Esophagus squamous epithelium (tissue), 5 donors: ENCODE results near the gene CDC42EP2. TPM values are rescaled to one million over a fixed set of nuclear protein-coding genes. Genes with fewer than 3 reads are reported as not detected.

Experiments
- DNase-seq: peaks from one replicate; lab custom pipeline; 2025; lab: John Stamatoyannopoulos, UW
- H3K27ac ChIP-seq, 4 donors: fragments of 200-600 bp; sonication (generic); one replicate each; pipeline ENCODE4 v1.5.1; 2016 to 2019; ENCODE audit warnings: mild to moderate bottlenecking in 1 of 4
- H3K27me3 ChIP-seq, 4 donors: fragments of 200-600 bp; sonication (generic); 1 replicate in 3 of 4; 2 replicates in 1 of 4; pipeline versions ENCODE4 v1.5.1 to v1.6.0; 2017 to 2021; ENCODE audit warnings: antibody characterized with exemption in 1 of 4
- H3K36me3 ChIP-seq, 3 donors: fragments of 200-600 bp; sonication (generic); one replicate each; pipeline ENCODE4 v1.5.1; 2016 to 2019
- H3K4me1 ChIP-seq, 3 donors: fragments of 200-600 bp; sonication (generic); one replicate each; pipeline ENCODE4 v1.5.1; 2017 to 2019
- H3K4me3 ChIP-seq, 4 donors: fragments of 200-600 bp; sonication (generic); 1 replicate in 3 of 4; 2 replicates in 1 of 4; pipeline ENCODE4 v1.5.1; 2016 to 2019; ENCODE audit warnings: mild to moderate bottlenecking in 2 of 4, moderate library complexity in 1 of 4
- H3K9me3 ChIP-seq, 3 donors: fragments of 200-600 bp; sonication (generic); one replicate each; pipeline ENCODE4 v1.5.1; 2016 to 2019
- CTCF ChIP-seq, 6 experiments: fragments of 450-650 bp in 4 of 6; fragments of 200-600 bp in 2 of 6; sonication (generic) in 2 of 6; IDR thresholded peaks; one replicate each; pipeline ENCODE4 v1.5.1; 2016 to 2019; ENCODE audit warnings: antibody characterized with exemption in 6 of 6, mild to moderate bottlenecking in 4 of 6, moderate library complexity in 4 of 6
- POLR2A ChIP-seq, 4 donors: fragments of 450-650 bp; IDR thresholded peaks; one replicate each; pipeline ENCODE4 v1.6.1; 2017; ENCODE audit warnings: antibody characterized with exemption in 4 of 4, mild to moderate bottlenecking in 4 of 4, moderate library complexity in 3 of 4
- WGBS, 2 donors: methylation state at CpG; one replicate each; pipeline ENCODE4 v1.1.5; 2018; 5-methylcytosine and 5-hydroxymethylcytosine counted together
- intact Hi-C: fragments of 100-400 bp; cut with DNase I; formaldehyde crosslinking; loops from one replicate; pipeline ENCODE4 v1.15.0; 2022
- total RNA-seq, 4 donors: library from RNA; depleted of rRNA; stranded (reverse); fragments of >200 nt; gene quantifications; one replicate each; pipeline ENCODE4 v1.1.0, GENCODE V29; 2016
- donor health status: DM: yes; HTN: yes; CAD: no.

Gene CDC42EP2
- total RNA-seq, 4 donors from 2014 or later: 0.76 to 11.4 (median 5.6) TPM

GRCh38 chr11:65340226-65340625 is 25.6 kb downstream of the CDC42EP2 start:
- H3K4me1 ChIP-seq: peaks cover 6 to 37% (median 7%) of the 10 kb centered on the region in 3 donors
- intact Hi-C loops: no loop called here
- no peaks in the 10 kb centered on the region for H3K9me3 ChIP-seq
- H3K27ac ChIP-seq: no peak overlapping the region
- H3K4me3 ChIP-seq: no peak overlapping the region
- no peak for DNase-seq
- H3K36me3 ChIP-seq: peaks cover 15 to 82% (median 47%) of the 10 kb centered on the region in 3 donors
- TF ChIP-seq POLR2A (IDR thresholded peaks at IDR 0.05) (no peak), CTCF (IDR thresholded peaks at IDR 0.05) (no peak)
- H3K27me3 ChIP-seq: no peaks in the 10 kb centered on the region
- WGBS, 2 donors: 91 to 93% methylated on average over 5 to 11 of the region's 11 CpGs

DNA sequence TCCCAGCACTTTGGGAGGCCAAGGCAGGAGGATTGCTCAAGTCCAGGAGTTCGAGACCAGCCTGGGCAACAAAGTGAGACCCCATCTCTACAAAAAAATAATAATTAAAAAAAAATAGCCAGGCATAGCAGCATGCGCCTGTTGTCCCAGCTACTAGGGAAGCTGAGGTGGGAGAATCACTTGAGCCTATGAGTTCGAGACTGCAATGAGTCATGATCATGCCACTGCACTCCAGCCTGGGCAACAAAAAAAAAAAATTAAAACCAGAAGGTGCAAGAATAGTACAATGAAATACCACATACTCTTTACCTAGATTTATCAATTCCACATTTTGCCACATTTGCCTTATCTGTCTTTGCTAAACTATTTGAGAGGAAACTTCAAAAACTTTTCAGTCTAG is 27.2 kb downstream of the CDC42EP2 start:
- Histone ChIP-seq H3K4me3 (no peak overlapping the region), H3K36me3 (peaks cover 27 to 90% (median 64%) of the 10 kb centered on the region in 3 donors), H3K4me1 (peaks cover 0 to 23% (median 0%) of the 10 kb centered on the region in 3 donors), H3K27ac (no peak overlapping the region), H3K27me3 (no peaks in the 10 kb centered on the region), H3K9me3 (no peaks in the 10 kb centered on the region)
- intact Hi-C loops: no loop called here
- TF ChIP-seq CTCF (IDR thresholded peaks at IDR 0.05) (no peak), POLR2A (IDR thresholded peaks at IDR 0.05) (no peak)
- no peak for DNase-seq
- WGBS, 2 donors: 84 to 85% methylated on average over 3 of the region's 3 CpGs

- Histone ChIP-seq H3K9me3 (no peaks in the 10 kb centered on the region), H3K4me1 (peaks cover 18 to 28% (median 20%) of the 10 kb centered on the region in 3 donors), H3K27ac (no peak overlapping the region), H3K4me3 (no peak overlapping the region), H3K36me3 (peaks cover 27 to 65% (median 33%) of the 10 kb centered on the region in 3 donors), H3K27me3 (peaks cover 0 to 8% (median 0%) of the 10 kb centered on the region in 4 donors)
- DNase-seq: no peak
- TF ChIP-seq POLR2A (IDR thresholded peaks at IDR 0.05) (no peak), CTCF (IDR thresholded peaks at IDR 0.05) (no peak)
- intact Hi-C loops: no loop called here
- WGBS, 2 donors: 86 to 89% methylated on average over 2 of the region's 2 CpGs
Observed at GRCh38 chr11:65351511-65351910, 36.8 kb downstream of the CDC42EP2 start.

DNA sequence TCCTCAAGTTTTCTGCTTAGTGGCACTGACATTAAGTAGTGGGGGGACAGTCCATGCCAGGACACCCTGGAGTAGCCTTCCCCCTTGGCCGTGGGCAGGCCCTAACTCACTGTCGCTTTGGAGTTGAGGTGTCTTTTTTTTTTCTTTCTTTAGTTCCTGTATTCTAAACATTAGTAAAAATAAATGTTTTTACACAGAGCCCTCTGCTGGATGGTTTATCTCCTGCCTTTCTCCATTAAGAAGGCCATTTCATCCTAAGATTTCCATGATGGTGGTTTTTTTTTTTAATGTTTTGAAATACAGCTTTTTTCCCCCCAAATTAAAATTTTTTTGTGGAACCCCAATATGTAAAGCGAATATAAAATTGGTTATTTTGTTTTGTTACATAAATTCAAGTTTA is 38.1 kb downstream of the CDC42EP2 start:
- Histone ChIP-seq H3K4me1 (peaks cover 18 to 28% (median 20%) of the 10 kb centered on the region in 3 donors), H3K27ac (no peak overlapping the region), H3K4me3 (no peak overlapping the region), H3K36me3 (peaks cover 23 to 52% (median 26%) of the 10 kb centered on the region in 3 donors), H3K27me3 (peaks cover 0 to 13% (median 0%) of the 10 kb centered on the region in 4 donors), H3K9me3 (no peaks in the 10 kb centered on the region)
- intact Hi-C loops: no loop called here
- TF ChIP-seq CTCF (IDR thresholded peaks at IDR 0.05) (peak in 2 of 6 experiments; percentile 18 to 25), POLR2A (IDR thresholded peaks at IDR 0.05) (no peak)
- WGBS, 2 donors: 65 to 67% methylated on average over 3 of the region's 3 CpGs
- no peak for DNase-seq

GRCh38 chr11:65353376-65353775 is 38.7 kb downstream of the CDC42EP2 start:
- Histone ChIP-seq H3K27me3 (peaks cover 0 to 13% (median 0%) of the 10 kb centered on the region in 4 donors), H3K4me3 (no peak overlapping the region), H3K9me3 (no peaks in the 10 kb centered on the region), H3K27ac (no peak overlapping the region), H3K36me3 (peaks cover 17 to 46% (median 20%) of the 10 kb centered on the region in 3 donors), H3K4me1 (peaks cover 18 to 28% (median 20%) of the 10 kb centered on the region in 3 donors)
- TF ChIP-seq CTCF (IDR thresholded peaks at IDR 0.05): no peak
- TF ChIP-seq POLR2A (IDR thresholded peaks at IDR 0.05): no peak
- intact Hi-C loops: no loop called here
- DNase-seq: no peak
- 83 to 86% methylated on average over 6 of the region's 7 CpGs for WGBS, 2 donors
